Nephron (organoid): ENCODE data around the gene HERC6.

Experiments
- H3K27ac Mint-ChIP-seq, 3 experiments: 2 replicates each; pipeline ENCODE4 v1.8.0; 2020; ENCODE audit warnings: mixed read lengths in 3 of 3, mild to moderate bottlenecking in 2 of 3, moderate library complexity in 1 of 3
- H3K27me3 Mint-ChIP-seq: 2 replicates; pipeline ENCODE4 v1.8.0; 2021; ENCODE audit warnings: low read depth, mild to moderate bottlenecking, moderate library complexity, mixed read lengths
- H3K36me3 Mint-ChIP-seq: 2 replicates; pipeline ENCODE4 v1.8.0; 2020; ENCODE audit warnings: low read depth, mixed read lengths
- H3K4me1 Mint-ChIP-seq: 2 replicates; pipeline ENCODE4 v1.8.0; 2020; ENCODE audit warnings: mixed read lengths
- H3K4me3 Mint-ChIP-seq, 3 experiments: 2 replicates each; pipeline ENCODE4 v1.8.0; 2020; ENCODE audit warnings: mild to moderate bottlenecking in 3 of 3, mixed read lengths in 3 of 3, moderate library complexity in 2 of 3
- H3K9me3 Mint-ChIP-seq: 2 replicates; pipeline ENCODE4 v1.8.0; 2020; ENCODE audit warnings: mixed read lengths
- TF ChIP-seq, protein P1 (sequence below), 3 experiments: fragments of 200-600 bp; sonication (generic); IDR thresholded peaks; one replicate each; pipeline ENCODE4 v1.5.0; 2021; ENCODE audit warnings: antibody characterized with exemption in 3 of 3; ENCODE audit not compliant: unreplicated experiment in 3 of 3

Gene HERC6

DNA sequence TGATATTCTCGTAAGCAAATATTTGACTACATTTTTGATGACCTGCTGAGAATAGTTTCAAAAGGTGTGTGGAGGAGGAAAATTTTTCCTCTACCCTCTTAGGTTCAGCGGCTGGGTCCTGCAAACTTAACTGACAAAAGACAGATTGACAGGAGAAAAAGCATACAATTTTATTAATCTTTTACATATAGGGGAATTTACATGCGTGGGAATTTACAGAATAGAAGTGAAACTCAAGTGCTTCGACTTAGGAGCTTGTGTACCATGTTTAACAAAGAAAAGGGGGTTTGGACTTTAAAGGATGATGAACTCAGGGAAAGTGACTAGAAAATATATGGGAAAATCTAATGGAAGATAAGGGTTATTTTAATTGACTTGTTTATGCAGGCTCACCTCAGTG, 2.5 kb downstream of the HERC6 start:
- TF ChIP-seq, protein P1, sequence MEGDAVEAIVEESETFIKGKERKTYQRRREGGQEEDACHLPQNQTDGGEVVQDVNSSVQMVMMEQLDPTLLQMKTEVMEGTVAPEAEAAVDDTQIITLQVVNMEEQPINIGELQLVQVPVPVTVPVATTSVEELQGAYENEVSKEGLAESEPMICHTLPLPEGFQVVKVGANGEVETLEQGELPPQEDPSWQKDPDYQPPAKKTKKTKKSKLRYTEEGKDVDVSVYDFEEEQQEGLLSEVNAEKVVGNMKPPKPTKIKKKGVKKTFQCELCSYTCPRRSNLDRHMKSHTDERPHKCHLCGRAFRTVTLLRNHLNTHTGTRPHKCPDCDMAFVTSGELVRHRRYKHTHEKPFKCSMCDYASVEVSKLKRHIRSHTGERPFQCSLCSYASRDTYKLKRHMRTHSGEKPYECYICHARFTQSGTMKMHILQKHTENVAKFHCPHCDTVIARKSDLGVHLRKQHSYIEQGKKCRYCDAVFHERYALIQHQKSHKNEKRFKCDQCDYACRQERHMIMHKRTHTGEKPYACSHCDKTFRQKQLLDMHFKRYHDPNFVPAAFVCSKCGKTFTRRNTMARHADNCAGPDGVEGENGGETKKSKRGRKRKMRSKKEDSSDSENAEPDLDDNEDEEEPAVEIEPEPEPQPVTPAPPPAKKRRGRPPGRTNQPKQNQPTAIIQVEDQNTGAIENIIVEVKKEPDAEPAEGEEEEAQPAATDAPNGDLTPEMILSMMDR (IDR thresholded peaks at IDR 0.05; ENCODE audit: unreplicated experiment in 3 of 3), result no peak

DNA sequence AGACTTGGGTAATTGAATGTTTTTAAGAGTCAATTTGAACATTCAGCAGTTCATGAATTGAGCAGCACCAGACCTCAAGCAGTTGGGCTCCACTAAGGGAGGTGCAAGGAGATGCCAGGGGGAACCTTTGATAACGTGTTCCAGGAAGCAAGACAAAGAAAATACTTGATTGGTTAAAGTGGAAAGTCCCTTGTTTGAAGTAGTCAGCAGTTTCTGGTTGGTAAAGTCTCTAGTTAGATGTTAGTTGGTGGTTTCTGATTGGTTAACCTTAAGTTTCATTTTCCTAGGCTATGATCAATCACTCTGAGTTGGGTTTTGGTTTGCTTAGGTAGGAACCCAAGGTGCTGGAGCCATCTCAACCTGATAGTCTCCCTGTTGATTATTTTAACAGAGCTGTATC, 4.0 kb downstream of the HERC6 start:
- TF ChIP-seq, protein P1 (IDR thresholded peaks at IDR 0.05; ENCODE audit: unreplicated experiment in 3 of 3), result no peak

More for the DNA sequence above, 2.5 kb downstream of the HERC6 start:
- peaks cover 21% of the 10 kb centered on the region for H3K27me3 Mint-ChIP-seq
- H3K4me1 Mint-ChIP-seq, result no peaks in the 10 kb centered on the region
- no peak overlapping the region for H3K4me3 Mint-ChIP-seq
- no peaks in the 10 kb centered on the region for H3K9me3 Mint-ChIP-seq
- H3K27ac Mint-ChIP-seq, result no peak overlapping the region
- H3K36me3 Mint-ChIP-seq, result no peaks in the 10 kb centered on the region

DNA sequence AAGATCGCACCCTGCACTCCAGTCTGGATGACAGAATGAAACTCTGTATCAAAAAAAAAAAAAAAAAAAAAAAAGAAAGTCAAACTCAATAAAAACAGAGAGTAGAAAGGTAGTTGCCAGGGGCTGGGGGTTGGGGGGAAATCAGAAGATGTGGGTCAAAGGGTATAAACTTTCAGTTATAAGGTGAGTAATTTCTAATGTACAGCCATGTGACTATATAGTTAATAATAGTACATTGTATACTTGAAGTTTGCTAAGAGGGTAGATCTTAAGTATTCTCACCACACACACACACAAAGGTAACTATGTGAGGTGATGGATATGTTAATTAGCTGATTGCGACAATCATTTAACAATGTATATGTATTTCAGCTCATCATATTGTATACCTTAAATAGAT, 11.5 kb downstream of the HERC6 start:
- TF ChIP-seq, protein P1 (IDR thresholded peaks at IDR 0.05; ENCODE audit: unreplicated experiment in 3 of 3), result no peak
- peaks cover 7% of the 10 kb centered on the region for H3K36me3 Mint-ChIP-seq
- H3K4me1 Mint-ChIP-seq, result peaks cover 5% of the 10 kb centered on the region
- no peak overlapping the region for H3K27ac Mint-ChIP-seq
- H3K9me3 Mint-ChIP-seq, result no peaks in the 10 kb centered on the region
- H3K27me3 Mint-ChIP-seq, result no peaks in the 10 kb centered on the region
- H3K4me3 Mint-ChIP-seq, result no peak overlapping the region

More for the DNA sequence above, 4.0 kb downstream of the HERC6 start:
- Mint-ChIP-seq H3K9me3 (no peaks in the 10 kb centered on the region), H3K4me1 (no peaks in the 10 kb centered on the region), H3K27ac (no peak overlapping the region), H3K27me3 (peaks cover 11% of the 10 kb centered on the region), H3K36me3 (no peaks in the 10 kb centered on the region), H3K4me3 (no peak overlapping the region)

DNA sequence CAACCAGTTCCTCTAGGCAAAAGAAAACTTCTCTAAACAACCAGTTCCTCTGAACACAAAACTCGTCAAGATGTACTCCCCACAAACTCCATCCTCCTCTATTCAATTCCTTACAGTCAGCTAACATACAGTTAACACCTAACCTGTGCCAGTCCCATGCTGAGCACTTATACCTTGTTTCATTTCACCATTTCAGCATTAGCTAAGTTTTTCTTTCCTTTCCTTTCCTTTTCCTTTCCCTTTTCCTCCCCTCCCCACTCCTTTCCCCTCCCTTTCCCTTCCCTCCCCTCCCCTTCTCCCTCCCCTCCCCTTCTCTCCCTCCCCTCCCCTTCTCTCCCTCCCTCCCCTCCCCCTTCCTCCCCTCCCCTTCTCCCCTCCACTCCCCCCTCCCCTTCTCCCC, 13.1 kb downstream of the HERC6 start:
- H3K4me1 Mint-ChIP-seq, result peaks cover 5% of the 10 kb centered on the region
- peaks cover 7% of the 10 kb centered on the region for H3K36me3 Mint-ChIP-seq
- H3K4me3 Mint-ChIP-seq, result no peak overlapping the region

DNA sequence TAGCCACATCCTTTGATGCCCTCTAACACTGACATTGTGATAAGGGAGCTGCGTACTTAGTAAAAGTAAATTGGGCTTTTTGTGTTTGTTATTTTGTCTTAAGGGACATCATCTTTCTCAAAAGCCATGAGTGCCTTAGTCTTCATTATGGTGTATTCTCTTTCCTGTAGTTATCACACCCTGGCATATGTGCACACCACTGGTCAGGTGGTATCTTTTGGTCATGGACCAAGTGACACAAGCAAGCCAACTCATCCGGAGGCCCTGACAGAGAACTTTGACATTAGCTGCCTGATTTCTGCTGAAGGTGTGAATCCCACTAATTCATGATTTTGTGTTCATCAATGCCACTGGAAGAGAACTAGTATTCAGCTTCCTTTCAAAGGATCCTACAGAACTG, 18.0 kb downstream of the HERC6 start:
- H3K4me1 Mint-ChIP-seq, result peaks cover 5% of the 10 kb centered on the region
- peaks cover 7% of the 10 kb centered on the region for H3K36me3 Mint-ChIP-seq
- no peak overlapping the region for H3K27ac Mint-ChIP-seq
- TF ChIP-seq, protein P1 (IDR thresholded peaks at IDR 0.05; ENCODE audit: unreplicated experiment in 3 of 3), result no peak
- H3K9me3 Mint-ChIP-seq, result no peaks in the 10 kb centered on the region
- H3K4me3 Mint-ChIP-seq, result no peak overlapping the region
- peaks cover 4% of the 10 kb centered on the region for H3K27me3 Mint-ChIP-seq

More for the DNA sequence above, 13.1 kb downstream of the HERC6 start:
- Mint-ChIP-seq H3K9me3 (no peaks in the 10 kb centered on the region), H3K27me3 (no peaks in the 10 kb centered on the region), H3K27ac (no peak overlapping the region)
- TF ChIP-seq, protein P1 (IDR thresholded peaks at IDR 0.05; ENCODE audit: unreplicated experiment in 3 of 3), result no peak

DNA sequence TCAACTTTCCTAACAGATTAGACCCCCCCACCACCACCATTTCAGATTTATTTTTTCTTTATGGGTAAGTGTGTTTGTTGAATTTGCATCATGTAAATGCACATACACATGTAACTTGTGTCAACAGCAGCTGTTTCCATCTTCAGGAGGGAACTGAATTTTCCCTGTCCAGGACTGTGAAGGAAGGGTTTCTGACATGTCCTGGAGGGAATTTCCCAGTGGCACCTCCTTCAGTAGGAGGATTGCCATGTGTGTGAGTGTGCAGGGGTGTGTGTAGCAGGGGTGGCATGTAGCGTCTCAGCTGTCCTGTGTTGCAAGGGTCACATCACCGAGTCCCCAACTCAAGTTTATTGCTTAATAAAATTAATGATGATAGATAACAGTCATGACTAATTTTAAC, 19.7 kb downstream of the HERC6 start:
- Mint-ChIP-seq H3K4me3 (no peak overlapping the region), H3K36me3 (peaks cover 6% of the 10 kb centered on the region), H3K27ac (no peak overlapping the region), H3K27me3 (peaks cover 4% of the 10 kb centered on the region), H3K4me1 (no peaks in the 10 kb centered on the region), H3K9me3 (no peaks in the 10 kb centered on the region)
- TF ChIP-seq, protein P1 (IDR thresholded peaks at IDR 0.05; ENCODE audit: unreplicated experiment in 3 of 3), result no peak
